Heart right ventricle (tissue), 16 donors: Measurements from ENCODE around the gene RAI1. TPM values are rescaled to one million over a fixed set of nuclear protein-coding genes. Genes with fewer than 3 reads are reported as not detected.
A peak's percentile ranks its signal among the peaks of the same experiment; 100 is the strongest.

Experiments
- ATAC-seq, 8 donors: fragments of 200-7000 bp; cut with Tn5 transposase; one replicate each; pipeline ENCODE4 v1.9.1; 2020; ENCODE audit warnings: mild to moderate bottlenecking in 8 of 8, moderate library complexity in 8 of 8, moderate number of reproducible peaks in 1 of 8
- DNase-seq, 2 donors: peaks; one replicate each; pipeline ENCODE4 v3.0.0-alpha.2; 2020
- H3K27ac ChIP-seq, 10 donors: fragments of 200-600 bp; sonication (generic) in 2 of 10; one replicate each; pipeline versions ENCODE4 v1.5.0 to v1.8.0; 2020 to 2022; ENCODE audit warnings: mild to moderate bottlenecking in 3 of 10
- H3K27me3 ChIP-seq, 7 donors: fragments of 200-600 bp; one replicate each; pipeline ENCODE4 v1.8.0; 2021 to 2022; ENCODE audit warnings: mild to moderate bottlenecking in 2 of 7
- H3K36me3 ChIP-seq, 9 donors: fragments of 200-600 bp; sonication (generic) in 1 of 9; one replicate each; pipeline versions ENCODE4 v1.5.0 to v1.8.0; 2020 to 2022; ENCODE audit warnings: mild to moderate bottlenecking in 2 of 9
- H3K4me1 ChIP-seq, 9 donors: fragments of 200-600 bp; sonication (generic) in 1 of 9; one replicate each; pipeline versions ENCODE4 v1.5.0 to v1.8.0; 2020 to 2022; ENCODE audit warnings: mild to moderate bottlenecking in 4 of 9
- H3K4me3 ChIP-seq, 10 donors: fragments of 200-600 bp; sonication (generic) in 2 of 10; one replicate each; pipeline versions ENCODE4 v1.5.0 to v1.8.0; 2020 to 2022; ENCODE audit warnings: mild to moderate bottlenecking in 7 of 10, moderate library complexity in 2 of 10
- H3K9me3 ChIP-seq, 11 donors: fragments of 200-600 bp in 10 of 11; sonication (generic) in 2 of 11; one replicate each; pipeline versions ENCODE4 v1.5.0 to v1.8.0; 2013 to 2022; ENCODE audit warnings: mild to moderate bottlenecking in 2 of 11, control low read depth in 1 of 11, moderate library complexity in 1 of 11
- WGBS, 2 donors: extraction: QIAGEN DNeasy Blood & Tissue Kit; methylation state at CpG; one replicate each; pipeline ENCODE4 v1.1.7; 2013; ENCODE audit warnings: inconsistent platforms in 1 of 2; 5-methylcytosine and 5-hydroxymethylcytosine counted together
- intact Hi-C, 10 donors: fragments of 100-400 bp; cut with DNase I; formaldehyde crosslinking; loops; one replicate each; pipeline versions ENCODE4 v1.11.1 to v1.14.2; 2022
- polyA plus RNA-seq, 2 donors: library from polyadenylated mRNA; stranded (reverse); fragments of 200-250 nt; gene quantifications; one replicate each; pipeline ENCODE4 v1.2.3, GENCODE V29; 2013
- total RNA-seq, 10 donors: library from RNA; stranded (reverse); fragmentation: NEBNext Ultra II Directional in 3 of 10; extraction: Animal tissue kit (Norgen Biotek cat#: 25700) in 3 of 10; gene quantifications; one replicate each; pipeline versions ENCODE4 v1.2.1 to v1.2.4, GENCODE V29; 2021 to 2023
- TF ChIP-seq, protein P1 (sequence below), 9 donors: fragments of 200-600 bp; sonication (generic) in 2 of 9; IDR thresholded peaks; one replicate each; pipeline versions ENCODE4 v1.5.0 to v1.8.0; 2021 to 2022; ENCODE audit warnings: antibody characterized with exemption in 9 of 9, mild to moderate bottlenecking in 5 of 9, moderate library complexity in 1 of 9
- donor health status: Arrhythmogenic right ventricular cardiomyopathy.
- donor health status: ischemic (EF 13 %, LVEDD 7.1; RV severe dilation, severe dysfunction).
- donor health status: healthy with polysubstance abuse.
- donor health status: DM: no; HTN: yes; CAD: no.
- donor health status: DM: no; HTN: no; CAD: no.
- donor health status: ischemic (EF 25% LVEDD 6.9; RV normal size, moderate dysfunction).
- donor health status: ischemic (EF 25% LVEDD 5.7; RV mildly dilated, moderate dysfunction).
- donor health status: healthy.
- donor health status: DM: yes; HTN: yes; CAD: no.
- donor health status: Ischemic cardiomyopathy.
- donor health status: ischemic (EF 35%, LVEDD 5.7; RV mildly dilated, moderate dysfunction).
- donor health status: nonischemic (EF 11% LVEDD 7.7; RV severe dilation, severe dysfunction).
- donor health status: DM: yes; HTN: yes; CAD: no.
- donor health status: PGD.
- donor health status: ischemic (EF 29% LVEDD 5.4; RV normal size, mild dysfunction).
- donor health status: nonischemic (EF 23%, LVEDD 6.1; RV moderate dilation, normal function).

RAI1 gene
- total and polyA plus RNA-seq, 12 donors = 13.8 to 32.0 (median 19.8) TPM

GRCh38 chr17:17669580-17670235 is 11.6 kb upstream of the RAI1 start:
- no peak for DNase-seq
- intact Hi-C loops = loop anchor here in 1 of 10 donors (10.0 kb wide), 1 partner anchor 195 kb away; no protein-coding TSS in a partner anchor
- H3K27ac ChIP-seq = no peak overlapping the region

GRCh38 chr17:17670701-17671305 is 10.5 kb upstream of the RAI1 start:
- ATAC-seq = no peak

More at GRCh38 chr17:17669580-17670235, 11.6 kb upstream of the RAI1 start:
- WGBS, 2 donors = 71 to 73% methylated on average over 6 of the region's 6 CpGs
- peaks cover 0 to 27% (median 15%) of the 10 kb centered on the region in 9 donors for H3K4me1 ChIP-seq
- TF ChIP-seq, protein P1, sequence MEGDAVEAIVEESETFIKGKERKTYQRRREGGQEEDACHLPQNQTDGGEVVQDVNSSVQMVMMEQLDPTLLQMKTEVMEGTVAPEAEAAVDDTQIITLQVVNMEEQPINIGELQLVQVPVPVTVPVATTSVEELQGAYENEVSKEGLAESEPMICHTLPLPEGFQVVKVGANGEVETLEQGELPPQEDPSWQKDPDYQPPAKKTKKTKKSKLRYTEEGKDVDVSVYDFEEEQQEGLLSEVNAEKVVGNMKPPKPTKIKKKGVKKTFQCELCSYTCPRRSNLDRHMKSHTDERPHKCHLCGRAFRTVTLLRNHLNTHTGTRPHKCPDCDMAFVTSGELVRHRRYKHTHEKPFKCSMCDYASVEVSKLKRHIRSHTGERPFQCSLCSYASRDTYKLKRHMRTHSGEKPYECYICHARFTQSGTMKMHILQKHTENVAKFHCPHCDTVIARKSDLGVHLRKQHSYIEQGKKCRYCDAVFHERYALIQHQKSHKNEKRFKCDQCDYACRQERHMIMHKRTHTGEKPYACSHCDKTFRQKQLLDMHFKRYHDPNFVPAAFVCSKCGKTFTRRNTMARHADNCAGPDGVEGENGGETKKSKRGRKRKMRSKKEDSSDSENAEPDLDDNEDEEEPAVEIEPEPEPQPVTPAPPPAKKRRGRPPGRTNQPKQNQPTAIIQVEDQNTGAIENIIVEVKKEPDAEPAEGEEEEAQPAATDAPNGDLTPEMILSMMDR (IDR thresholded peaks at IDR 0.05) = no peak
- H3K27me3 ChIP-seq = no peaks in the 10 kb centered on the region
- ATAC-seq = no peak
- no peaks in the 10 kb centered on the region for H3K9me3 ChIP-seq
- no peak overlapping the region for H3K4me3 ChIP-seq
- H3K36me3 ChIP-seq = no peaks in the 10 kb centered on the region

DNA sequence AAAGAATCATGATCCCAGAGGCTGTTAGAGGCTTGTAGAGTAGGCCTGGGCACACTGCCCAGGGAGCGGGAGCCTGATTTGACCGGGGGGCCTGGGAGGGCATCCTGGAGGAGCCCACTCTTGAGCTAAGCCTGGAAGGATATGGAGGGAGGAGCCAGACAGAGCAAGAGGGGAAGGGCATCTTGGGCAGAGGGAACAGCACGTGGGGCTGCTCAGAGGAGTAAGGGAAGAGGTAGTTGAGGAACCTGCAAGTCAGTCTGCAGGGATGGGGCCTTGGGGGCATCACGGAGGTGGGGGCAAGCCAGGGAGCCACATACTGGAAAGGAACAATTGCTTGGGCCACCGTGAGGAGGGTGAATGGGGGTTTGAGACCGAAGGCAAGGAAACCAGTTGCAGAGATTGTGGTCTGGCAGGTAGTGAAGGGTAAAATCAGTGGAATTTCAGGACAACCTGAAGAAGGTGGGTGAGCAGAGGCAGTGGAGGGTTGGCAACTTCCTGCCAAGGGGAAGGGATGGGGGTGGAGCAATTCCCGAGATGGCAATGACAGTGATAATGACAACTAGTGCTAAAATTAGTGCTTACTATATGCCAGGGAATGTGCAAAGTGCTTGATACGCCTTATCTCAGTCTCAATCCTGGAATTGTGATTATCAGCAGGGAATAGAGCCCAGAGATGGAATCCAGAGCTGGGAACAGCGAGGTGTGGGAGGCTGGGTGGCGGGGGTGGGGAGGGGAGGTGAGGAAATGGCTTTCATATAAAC is 9.7 kb upstream of the RAI1 start:
- no peak overlapping the region for H3K4me3 ChIP-seq
- peak; percentile 44 to 83 (median 75) for ATAC-seq
- TF ChIP-seq, protein P1 (IDR thresholded peaks at IDR 0.05) = no peak
- 37 to 42% methylated on average over 10 of the region's 10 CpGs for WGBS, 2 donors
- intact Hi-C loops = loop anchor here in 1 of 10 donors (10.0 kb wide), 1 partner anchor 193 kb away; no protein-coding TSS in a partner anchor
- no peaks in the 10 kb centered on the region for H3K36me3 ChIP-seq
- H3K9me3 ChIP-seq = no peaks in the 10 kb centered on the region
- no peaks in the 10 kb centered on the region for H3K27me3 ChIP-seq
- H3K4me1 ChIP-seq = peaks cover 0 to 32% (median 16%) of the 10 kb centered on the region in 9 donors
- DNase-seq = peak in 1 of 2 donors; percentile 44
- H3K27ac ChIP-seq = peak overlapping the region in 8 of 10 donors; percentile 4 to 74 (median 59)

More at GRCh38 chr17:17670701-17671305, 10.5 kb upstream of the RAI1 start:
- Histone ChIP-seq H3K4me3 (no peak overlapping the region), H3K27ac (peak overlapping the region in 3 of 10 donors; percentile 39 to 67 (median 42)), H3K4me1 (peaks cover 0 to 27% (median 16%) of the 10 kb centered on the region in 9 donors), H3K36me3 (no peaks in the 10 kb centered on the region), H3K9me3 (no peaks in the 10 kb centered on the region), H3K27me3 (no peaks in the 10 kb centered on the region)
- 63 to 64% methylated on average over 16 of the region's 16 CpGs for WGBS, 2 donors
- no peak for DNase-seq
- TF ChIP-seq, protein P1 (IDR thresholded peaks at IDR 0.05) = no peak
- intact Hi-C loops = loop anchor here in 1 of 10 donors (10.0 kb wide), 1 partner anchor 194 kb away; no protein-coding TSS in a partner anchor
